C4-2B (cell line): ENCODE measurements around the gene ADORA2B.

Experiments
- H3K27ac ChIP-seq: fragments of 450-650 bp; 2 replicates; pipeline ENCODE4 v1.5.1; 2017
- CTCF ChIP-seq: fragments of 450-650 bp; conservative IDR thresholded peaks from 2 replicates; pipeline ENCODE4 v1.5.1; 2017; ENCODE audit warnings: mild to moderate bottlenecking
- ZFX ChIP-seq: fragments of 450-650 bp; IDR thresholded peaks from 2 replicates; pipeline ENCODE4 v1.6.1; 2017

The ADORA2B gene

DNA sequence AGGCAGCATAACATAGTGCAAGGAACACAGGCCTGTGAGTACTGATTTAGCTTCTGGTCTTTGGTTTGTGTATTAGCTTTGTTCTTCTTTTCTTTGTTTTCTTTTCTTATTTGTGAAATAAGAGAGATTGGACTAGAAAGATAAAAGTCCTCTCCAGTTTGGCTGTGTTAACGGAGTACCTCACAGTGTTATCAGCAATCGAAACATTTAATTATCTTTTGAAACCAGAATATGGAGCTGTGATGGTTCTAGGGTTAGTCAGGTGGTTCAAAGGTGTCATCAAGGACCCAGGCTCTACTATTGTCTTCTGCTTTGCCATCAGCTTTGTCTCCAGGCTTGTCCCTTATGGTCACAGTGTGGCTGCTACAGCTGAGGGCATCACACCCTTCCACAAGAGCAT lies 25.6 kb downstream of the ADORA2B start:
- H3K27ac ChIP-seq, result no peak overlapping the region
- TF ChIP-seq ZFX, result no peak
- no peak for TF ChIP-seq CTCF

DNA sequence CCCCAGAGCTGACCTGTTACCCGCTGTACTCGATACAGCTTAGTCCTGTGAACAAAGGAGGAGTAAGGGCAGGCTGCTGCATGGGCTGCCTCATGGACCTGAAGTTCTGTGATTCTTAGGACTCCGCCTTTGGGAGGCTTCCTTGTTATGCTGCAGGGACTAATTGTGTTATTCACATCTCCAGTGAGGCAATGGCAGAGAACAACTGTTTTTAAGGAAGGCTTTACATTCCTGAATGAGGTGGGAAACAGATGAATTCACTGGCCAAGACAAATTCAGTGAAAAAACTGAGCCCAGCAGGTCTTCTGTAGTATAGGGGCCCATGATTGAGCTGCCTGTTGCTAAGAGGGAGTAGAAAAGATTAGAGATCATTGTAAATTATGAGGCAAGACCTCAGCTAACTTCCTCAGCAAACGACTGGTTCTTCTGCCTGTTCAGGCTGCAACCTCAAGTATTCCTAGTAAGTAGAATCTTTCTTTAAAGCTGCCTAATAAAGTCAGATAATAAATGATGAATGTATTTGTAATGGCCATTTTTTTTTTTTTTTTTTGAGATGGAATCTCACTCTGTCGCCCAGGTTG lies 26.3 kb downstream of the ADORA2B start:
- TF ChIP-seq CTCF (no peak), ZFX (no peak)
- H3K27ac ChIP-seq, result no peak overlapping the region

DNA sequence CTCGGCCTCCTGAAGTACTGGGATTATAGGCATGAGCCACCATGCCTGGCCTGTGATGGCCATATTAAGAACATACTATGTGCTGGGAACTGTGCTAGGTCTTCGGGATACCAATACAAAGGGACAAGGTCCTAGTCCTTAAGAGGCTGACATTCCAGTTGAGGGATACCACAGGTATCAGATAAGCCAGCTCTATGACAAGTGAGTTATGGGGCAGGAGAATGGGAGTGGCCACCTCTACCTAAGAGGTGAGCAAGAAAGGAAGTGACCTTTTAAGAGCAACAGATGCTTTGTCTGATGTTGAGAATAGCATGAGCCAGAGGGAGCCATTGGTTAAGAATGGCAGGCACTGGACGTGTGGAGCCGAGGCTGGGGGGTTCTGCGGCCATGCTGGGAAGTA lies 27.0 kb downstream of the ADORA2B start:
- H3K27ac ChIP-seq, result no peak overlapping the region
- TF ChIP-seq ZFX (no peak), CTCF (no peak)

DNA sequence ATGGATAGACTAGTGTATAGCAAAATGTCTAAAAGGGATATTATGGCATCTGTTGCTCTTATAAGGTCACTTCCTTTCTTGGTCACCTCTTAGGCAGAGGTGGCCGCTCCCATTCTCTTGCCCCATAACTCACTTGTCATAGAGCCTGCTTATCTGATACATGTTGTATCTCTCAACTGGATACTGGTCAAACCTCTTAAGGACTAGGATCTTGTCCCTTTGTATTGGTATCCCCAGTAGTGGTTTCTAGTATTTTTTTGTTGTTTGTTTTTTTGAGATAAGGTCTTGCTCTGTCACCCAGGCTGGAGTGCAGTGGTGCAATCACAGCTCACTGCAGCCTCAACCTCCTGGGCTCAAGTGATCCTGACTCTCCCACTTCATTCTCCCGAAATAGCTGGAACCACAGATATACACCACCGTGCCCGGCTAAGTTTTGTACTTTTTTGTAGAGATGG lies 27.6 kb downstream of the ADORA2B start:
- no peak overlapping the region for H3K27ac ChIP-seq
- TF ChIP-seq ZFX (no peak), CTCF (no peak)

- no peak for TF ChIP-seq ZFX
- no peak for TF ChIP-seq CTCF
- H3K27ac ChIP-seq, result no peak overlapping the region
These were observed 28.1 kb downstream of the ADORA2B start for GRCh38 chr17:15973016-15973415.

DNA sequence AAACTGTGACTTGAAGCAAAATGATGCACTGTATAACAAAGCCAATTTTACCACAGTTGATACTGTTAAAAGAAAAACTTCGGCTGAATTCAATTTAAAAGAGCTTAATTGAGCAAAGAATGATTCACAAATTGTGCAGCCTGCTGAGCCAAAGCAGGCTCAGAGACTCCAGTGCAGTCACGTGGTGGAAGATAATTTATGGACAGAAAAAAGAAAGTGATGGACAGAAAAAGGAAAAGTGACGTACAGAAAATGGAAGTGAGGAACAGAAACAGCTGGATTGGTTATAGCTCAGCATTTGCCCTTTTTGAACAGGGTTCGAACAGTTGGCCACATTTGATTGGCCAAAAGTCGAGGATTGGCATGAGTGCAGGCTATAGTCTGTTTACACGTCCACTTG lies 28.9 kb downstream of the ADORA2B start:
- TF ChIP-seq CTCF (no peak), ZFX (no peak)
- no peak overlapping the region for H3K27ac ChIP-seq

GRCh38 chr17:15977894-15978293 lies 33.0 kb downstream of the ADORA2B start:
- TF ChIP-seq ZFX (no peak), CTCF (no peak)
- H3K27ac ChIP-seq, result no peak overlapping the region
